Esophagus mucosa (tissue), 1 donor: Measurements from ENCODE around the gene CCDC61. TPM values are rescaled to one million over a fixed set of nuclear protein-coding genes. Genes with fewer than 3 reads are reported as not detected.

ENCODE experiments used
- ATAC-seq: fragments of 200-7000 bp; cut with Tn5 transposase; one replicate; pipeline ENCODE4 v1.9.1; 2020
- total RNA-seq: library from RNA; stranded (reverse); gene quantifications from one replicate; pipeline ENCODE4 v1.2.4, GENCODE V29; 2023
- donor health status: DM: yes; HTN: yes; CAD: no.

The CCDC61 gene
- total RNA-seq, 1 donor from 2014 or later = 9.1 TPM

- no peak for ATAC-seq
Observed at GRCh38 chr19:46043519-46043918, 48.3 kb downstream of the CCDC61 start.

GRCh38 chr19:46049597-46049996 lies 54.3 kb downstream of the CCDC61 start:
- ATAC-seq = peak; percentile 60

GRCh38 chr19:46052896-46053295 lies 57.6 kb downstream of the CCDC61 start:
- no peak for ATAC-seq

- peak; percentile 43 for ATAC-seq
Observed at GRCh38 chr19:46056536-46056935, 61.3 kb downstream of the CCDC61 start.

- no peak for ATAC-seq
Observed at GRCh38 chr19:46058778-46059177, 63.5 kb downstream of the CCDC61 start.

GRCh38 chr19:46060012-46060411 lies 64.7 kb downstream of the CCDC61 start:
- no peak for ATAC-seq

GRCh38 chr19:46063201-46063600 lies 67.9 kb downstream of the CCDC61 start:
- no peak for ATAC-seq

- ATAC-seq = peak; percentile 36
Observed at GRCh38 chr19:46065486-46066071, 70.3 kb downstream of the CCDC61 start.

- ATAC-seq = no peak
Observed at GRCh38 chr19:46066471-46066870, 71.2 kb downstream of the CCDC61 start.

- peak; percentile 25 for ATAC-seq
Observed at GRCh38 chr19:46067691-46068090, 72.4 kb downstream of the CCDC61 start.

Other genes with a start within 250 kb of the CCDC61 start
- gene SIX5, start 226.2 kb upstream of the CCDC61 start, total RNA-seq = 8.8 TPM
- 15.5 TPM for gene DMPK, start 213.0 kb upstream of the CCDC61 start, total RNA-seq
- gene DMWD, start 202.6 kb upstream of the CCDC61 start, total RNA-seq = 17.4 TPM
- gene RSPH6A, start 180.2 kb upstream of the CCDC61 start, total RNA-seq = 0.12 TPM
- 42.9 TPM for gene SYMPK, start 132.3 kb upstream of the CCDC61 start, total RNA-seq
- gene FOXA3, start 131.1 kb upstream of the CCDC61 start, total RNA-seq = not detected
- 10.0 TPM for gene IRF2BP1, start 109.3 kb upstream of the CCDC61 start, total RNA-seq
- gene MYPOP, start 92.9 kb upstream of the CCDC61 start, total RNA-seq = 3.7 TPM
- gene NANOS2, start 80.7 kb upstream of the CCDC61 start, total RNA-seq = not detected
- 0.40 TPM for gene NOVA2, start 21.6 kb upstream of the CCDC61 start, total RNA-seq
- gene PGLYRP1, start 27.6 kb downstream of the CCDC61 start, total RNA-seq = not detected
- 0.24 TPM for gene IGFL4, start 45.5 kb downstream of the CCDC61 start, total RNA-seq
- not detected for gene IGFL3, start 129.2 kb downstream of the CCDC61 start, total RNA-seq
- 2.3 TPM for gene IGFL2, start 152.8 kb downstream of the CCDC61 start, total RNA-seq
- gene IGFL1, start 234.3 kb downstream of the CCDC61 start, total RNA-seq = 20.2 TPM